HT1080 (cell line): ENCODE measurements around the gene CFAP410. TPM values are rescaled to one million over a fixed set of nuclear protein-coding genes. Genes with fewer than 3 reads are reported as not detected.
"Not testable (repeated sequence)": the region's sequence is repeated elsewhere in the genome, so short reads cannot be mapped to it uniquely, and the experiment has no call there.

Experiments
- DNase-seq: peaks from one replicate; pipeline ENCODE4 v3.0.0-alpha.2; 2015; ENCODE audit warnings: low read depth
- total RNA-seq: library from RNA; depleted of rRNA; stranded (reverse); fragments of >200 nt; shearing (Covaris generic); gene quantifications from 2 replicates; pipeline ENCODE4 v1.2.3, GENCODE V29; 2014; rRNA removed

The CFAP410 gene
- total RNA-seq, 1 experiment from 2014 or later = 4.2 TPM

DNA sequence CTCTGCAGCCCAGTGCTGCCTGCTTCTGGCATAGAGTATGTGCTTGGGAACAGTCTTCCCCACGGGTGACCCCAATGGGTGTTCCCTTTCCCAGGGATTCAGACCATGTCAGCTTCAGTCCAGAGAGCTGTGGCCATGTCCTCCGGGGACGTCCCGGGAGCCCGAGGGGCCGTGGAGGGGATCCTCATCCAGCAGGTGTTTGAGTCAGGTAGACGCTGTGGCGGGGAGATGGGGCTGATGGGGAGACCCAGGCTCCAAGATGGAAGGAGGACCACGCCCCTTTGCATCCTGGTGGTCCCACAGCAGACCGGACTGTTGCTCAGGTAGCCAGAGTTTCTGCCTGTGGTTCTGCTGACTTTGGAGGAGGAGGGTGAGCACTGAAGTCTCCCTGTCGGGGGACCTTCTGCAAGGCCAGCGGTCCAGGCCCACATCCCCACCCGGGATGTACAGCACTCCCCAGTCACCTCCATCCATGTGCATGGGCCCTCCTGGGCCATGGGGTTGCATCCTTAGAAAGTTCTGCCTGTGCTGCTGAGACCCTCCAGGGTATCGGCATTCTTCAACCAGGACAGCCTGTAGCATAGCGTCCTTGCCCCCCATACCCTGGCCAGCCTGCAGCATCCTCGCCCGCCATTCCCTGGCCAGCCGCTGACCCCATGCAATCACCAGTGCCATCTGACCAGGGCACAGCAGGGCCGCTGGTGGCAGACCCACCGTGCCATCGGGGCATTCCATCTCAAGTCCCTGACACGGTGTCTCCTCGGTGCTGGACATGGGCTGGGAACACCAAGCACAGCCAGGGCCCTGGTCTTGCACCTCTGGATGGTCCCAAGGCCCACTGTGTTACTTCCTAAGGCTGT, 50.7 kb downstream of the CFAP410 start:
- DNase-seq = no peak

GRCh38 chr21:44286716-44287632, 52.2 kb downstream of the CFAP410 start:
- DNase-seq = no peak

- DNase-seq = no peak
Measured at GRCh38 chr21:44286086-44286715, 53.0 kb downstream of the CFAP410 start.

DNA sequence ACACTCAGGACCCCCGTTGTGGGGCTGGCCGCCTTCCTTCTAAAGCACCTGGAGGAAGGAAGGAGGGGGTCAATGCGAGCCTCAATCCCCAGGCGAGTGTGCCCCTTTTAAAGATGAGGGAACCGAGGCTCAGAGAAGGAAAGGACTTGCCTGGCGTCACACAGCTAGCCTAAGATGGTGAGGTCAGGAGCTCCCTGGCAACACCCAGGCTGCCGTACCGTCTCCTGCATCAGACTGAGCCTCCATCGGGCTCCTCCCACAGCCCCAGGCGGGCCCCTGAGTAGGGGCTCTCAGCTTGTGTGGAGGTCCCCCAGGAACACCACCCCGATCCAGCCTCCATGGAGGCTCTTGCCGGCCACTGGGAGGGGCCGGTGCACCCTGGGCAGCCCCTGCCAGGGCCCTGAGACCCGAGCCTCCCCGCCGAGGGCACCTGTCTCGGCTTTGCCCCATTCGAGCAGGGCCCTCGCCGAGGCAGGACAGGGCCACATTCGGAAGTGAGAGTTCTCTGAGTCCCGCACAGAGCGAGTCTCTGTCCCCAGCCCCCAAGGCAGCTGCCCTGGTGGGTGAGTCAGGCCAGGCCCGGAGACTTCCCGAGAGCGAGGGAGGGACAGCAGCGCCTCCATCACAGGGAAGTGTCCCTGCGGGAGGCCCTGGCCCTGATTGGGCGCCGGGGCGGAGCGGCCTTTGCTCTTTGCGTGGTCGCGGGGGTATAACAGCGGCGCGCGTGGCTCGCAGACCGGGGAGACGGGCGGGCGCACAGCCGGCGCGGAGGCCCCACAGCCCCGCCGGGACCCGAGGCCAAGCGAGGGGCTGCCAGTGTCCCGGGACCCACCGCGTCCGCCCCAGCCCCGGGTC, 53.8 kb downstream of the CFAP410 start, which contains the start of gene AIRE:
TSS of gene AIRE (plus strand) at position 739 of the 855 bp plus-strand sequence. CDS start 131 bp downstream, outside the sequence.
- no peak for DNase-seq

- DNase-seq = no peak
Measured at GRCh38 chr21:44283948-44284347, 55.2 kb downstream of the CFAP410 start.

DNA sequence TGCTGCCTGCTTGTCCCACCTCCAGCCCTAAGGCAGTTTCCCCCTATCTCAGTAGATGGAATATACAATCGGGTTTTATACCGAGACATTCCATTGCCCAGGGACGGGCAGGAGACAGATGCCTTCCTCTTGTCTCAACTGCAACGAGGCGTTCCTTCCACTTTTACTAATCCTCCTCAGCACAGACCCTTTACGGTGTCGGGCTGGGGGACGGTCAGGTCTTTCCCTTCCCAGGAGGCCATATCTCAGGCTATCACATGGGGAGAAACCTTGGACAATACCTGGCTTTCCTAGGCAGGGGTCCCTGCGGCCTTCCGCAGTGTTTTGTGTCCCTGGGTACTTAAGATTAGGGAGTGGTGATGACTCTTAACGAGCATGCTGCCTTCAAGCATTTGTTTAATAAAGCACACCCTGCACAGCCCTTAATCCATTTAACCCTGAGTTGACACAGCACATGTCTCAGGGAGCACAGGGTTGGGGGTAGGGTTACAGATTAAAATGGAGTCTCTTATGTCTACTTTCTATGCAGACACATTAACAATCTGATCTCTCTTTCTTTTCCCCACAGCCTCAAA, 55.9 kb downstream of the CFAP410 start:
- not testable (repeated sequence) for DNase-seq

GRCh38 chr21:44282370-44282769, 56.8 kb downstream of the CFAP410 start:
- no peak for DNase-seq

DNA sequence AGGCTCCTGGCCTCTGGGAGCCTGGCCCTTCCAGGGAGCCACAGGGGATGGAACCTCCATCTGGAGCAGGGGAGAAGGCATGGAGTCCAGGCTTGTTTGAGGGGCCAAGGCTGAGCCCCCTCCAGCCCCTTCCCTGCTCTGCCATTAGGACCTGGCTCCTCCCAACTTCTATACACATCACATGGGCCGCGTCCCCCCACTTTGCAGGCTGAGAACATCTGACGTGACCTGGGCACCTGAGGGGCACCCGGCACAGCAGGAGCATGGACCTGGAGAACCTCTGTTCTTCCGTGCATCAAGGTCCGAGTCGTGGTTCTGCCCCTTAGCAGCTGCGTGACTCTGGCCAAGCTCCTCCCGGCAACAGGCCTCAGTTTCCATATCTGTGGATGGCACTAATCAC, 57.4 kb downstream of the CFAP410 start:
- no peak for DNase-seq

DNA sequence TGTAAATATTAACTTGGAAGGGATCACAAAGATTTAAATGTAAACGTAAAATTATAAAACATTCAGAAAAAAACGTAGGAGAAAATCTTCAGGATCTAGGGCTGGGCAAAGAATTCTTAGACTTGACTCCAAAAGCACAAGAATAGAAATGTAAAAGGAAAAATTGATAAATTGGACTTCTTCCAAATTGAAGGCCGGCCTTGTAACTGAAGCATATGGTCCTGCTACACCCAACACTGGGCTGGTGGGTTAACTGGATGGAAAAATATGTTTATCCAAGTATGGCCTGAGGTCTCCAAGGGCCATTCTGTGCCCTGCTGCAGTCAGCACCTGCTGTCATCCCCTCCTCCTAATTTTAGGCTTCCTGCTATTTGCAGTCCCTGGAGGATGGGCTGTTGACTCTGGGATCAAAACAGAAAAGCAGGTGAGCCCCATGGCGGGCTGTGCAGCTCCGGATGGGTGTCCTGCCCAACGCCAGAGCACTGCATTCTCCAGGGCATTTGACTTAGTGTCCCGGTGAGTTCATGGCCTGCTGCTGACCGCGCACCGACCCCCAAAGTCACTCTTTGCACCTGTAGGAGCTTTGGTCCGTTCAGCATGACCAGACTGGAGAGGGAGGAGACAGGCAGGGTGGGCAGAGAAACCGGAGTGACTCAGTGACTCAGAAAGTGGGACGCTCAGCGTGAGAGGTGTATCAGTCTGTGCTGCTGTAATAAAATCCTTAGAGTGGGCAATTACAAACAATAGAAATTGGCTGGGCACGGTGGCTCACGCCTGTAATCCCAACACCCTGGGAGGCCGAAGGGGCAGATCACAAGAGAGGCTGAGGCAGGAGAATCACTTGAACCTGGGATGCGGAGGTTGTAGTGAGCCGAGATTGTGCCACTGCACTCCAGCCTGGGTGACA, 59.6 kb downstream of the CFAP410 start:
- DNase-seq = no peak

Other genes with a start within 250 kb of the CFAP410 start
- gene PWP2, start 232.0 kb downstream of the CFAP410 start, total RNA-seq = 7.7 and 32.0 TPM in 2 replicates
- gene GATD3, start 205.7 kb downstream of the CFAP410 start, total RNA-seq = 5.0 and 9.2 TPM in 2 replicates
- 0.03 and 0.37 TPM in 2 replicates for gene ICOSLG, start 98.4 kb downstream of the CFAP410 start, total RNA-seq
- 0.57 TPM in 1 of 2 replicates, not detected in the other for gene DNMT3L, start 77.5 kb downstream of the CFAP410 start, total RNA-seq
- gene AIRE, start 53.5 kb downstream of the CFAP410 start, total RNA-seq = not detected in 2 replicates
- 60.1 and 70.6 TPM in 2 replicates for gene PFKL, start 39.3 kb downstream of the CFAP410 start, total RNA-seq
- 0.40 and 1.4 TPM in 2 replicates for gene TRPM2, start 14.2 kb upstream of the CFAP410 start, total RNA-seq
- gene LRRC3, start 116.1 kb upstream of the CFAP410 start, total RNA-seq = 0.07 TPM in 1 of 2 replicates, not detected in the other
- gene KRTAP10-1, start 200.8 kb upstream of the CFAP410 start, total RNA-seq = not detected in 2 replicates
- gene KRTAP10-2, start 212.1 kb upstream of the CFAP410 start, total RNA-seq = not detected in 2 replicates
- not detected in 2 replicates for gene KRTAP10-3, start 219.4 kb upstream of the CFAP410 start, total RNA-seq
- gene KRTAP10-4, start 234.3 kb upstream of the CFAP410 start, total RNA-seq = not detected in 2 replicates
- gene KRTAP10-5, start 241.2 kb upstream of the CFAP410 start, total RNA-seq = not detected in 2 replicates